NCI-H146 treated with DMSO at 0.1 percent for 48 hours (cell line): ENCODE data around the gene TMEM95.

Experiments
- DNase-seq: peaks from one replicate; lab custom pipeline; 2025; ENCODE audit not compliant: unreplicated experiment; lab: John Stamatoyannopoulos, UW

Gene TMEM95

GRCh38 chr17:7374353-7374752, 19.4 kb downstream of the TMEM95 start:
- DNase-seq, result no peak

GRCh38 chr17:7379134-7379533, 24.2 kb downstream of the TMEM95 start:
- DNase-seq, result no peak

DNA sequence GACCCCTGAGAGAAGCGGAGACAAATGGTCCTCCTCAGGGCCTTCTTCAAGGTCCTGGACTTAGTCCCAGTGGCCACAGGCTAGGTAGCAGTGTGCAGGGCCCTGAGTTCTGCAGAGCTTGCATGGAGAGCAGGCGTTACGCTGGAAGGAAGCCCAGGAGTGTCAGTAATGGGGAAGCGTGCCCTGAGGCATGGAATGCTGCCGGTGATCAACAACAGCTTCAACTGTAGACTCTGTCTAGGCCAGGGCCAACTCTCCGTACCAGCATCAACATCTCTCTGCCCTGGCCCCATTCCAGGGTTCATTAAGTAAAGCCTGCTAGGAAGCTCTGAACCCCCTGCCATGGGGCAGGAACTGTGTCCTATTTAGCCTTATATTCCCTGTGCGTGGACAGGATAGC, 25.4 kb downstream of the TMEM95 start:
- peak; percentile 35 for DNase-seq

- DNase-seq, result peak; percentile 14
Measured at GRCh38 chr17:7380855-7381683, 26.1 kb downstream of the TMEM95 start, which contains the start of gene TNK1. TSS of gene TNK1 (plus strand) at chr17:7381089. CDS start at chr17:7382927, 1,838 bp downstream.

DNA sequence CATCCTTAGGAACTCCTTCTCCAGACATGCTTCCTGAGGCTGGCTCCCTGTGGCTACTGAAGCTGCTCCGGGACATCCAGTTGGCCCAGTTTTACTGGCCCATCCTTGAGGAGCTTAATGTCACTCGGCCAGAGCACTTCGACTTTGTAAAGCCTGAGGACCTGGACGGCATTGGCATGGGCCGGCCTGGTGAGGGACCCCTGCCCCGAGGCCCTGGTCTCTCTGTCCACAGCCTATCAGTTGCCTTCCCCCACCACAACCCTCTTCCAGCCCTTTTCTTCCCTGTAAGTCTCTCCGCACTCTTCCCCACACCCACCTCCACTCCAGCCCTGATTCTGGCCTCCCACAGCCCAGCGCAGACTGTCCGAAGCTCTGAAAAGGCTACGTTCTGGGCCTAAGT, 27.9 kb downstream of the TMEM95 start:
- DNase-seq, result no peak

- DNase-seq, result no peak
Measured at GRCh38 chr17:7383371-7383741, 28.4 kb downstream of the TMEM95 start.

DNA sequence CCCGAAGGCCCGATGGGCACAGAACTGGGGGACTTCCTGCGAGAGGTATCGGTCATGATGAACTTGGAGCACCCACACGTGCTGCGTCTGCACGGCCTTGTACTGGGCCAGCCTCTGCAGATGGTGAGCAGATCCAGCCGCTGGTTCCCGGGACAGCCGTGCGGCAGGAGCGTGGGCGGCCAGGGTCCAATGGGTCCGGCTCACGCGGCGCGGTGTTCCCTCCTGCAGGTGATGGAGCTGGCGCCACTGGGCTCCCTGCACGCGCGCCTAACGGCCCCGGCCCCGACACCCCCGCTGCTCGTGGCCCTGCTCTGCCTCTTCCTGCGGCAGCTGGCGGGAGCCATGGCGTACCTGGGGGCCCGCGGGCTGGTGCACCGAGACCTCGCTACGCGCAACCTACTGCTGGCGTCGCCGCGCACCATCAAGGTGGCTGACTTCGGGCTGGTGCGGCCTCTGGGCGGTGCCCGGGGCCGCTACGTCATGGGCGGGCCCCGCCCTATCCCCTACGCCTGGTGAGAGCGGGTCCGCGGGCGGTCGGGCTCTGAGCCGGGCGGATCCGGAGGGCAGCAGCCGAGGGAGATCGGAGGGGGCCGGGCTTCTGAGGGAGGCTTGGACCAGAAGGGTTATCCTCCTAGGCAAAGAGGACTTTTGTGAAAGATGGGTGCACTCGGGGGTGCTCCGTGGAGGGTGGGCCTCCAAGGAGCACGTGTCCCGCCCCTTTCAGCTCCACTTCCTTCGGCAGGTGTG, 29.0 kb downstream of the TMEM95 start:
- DNase-seq, result peak; percentile 66

DNA sequence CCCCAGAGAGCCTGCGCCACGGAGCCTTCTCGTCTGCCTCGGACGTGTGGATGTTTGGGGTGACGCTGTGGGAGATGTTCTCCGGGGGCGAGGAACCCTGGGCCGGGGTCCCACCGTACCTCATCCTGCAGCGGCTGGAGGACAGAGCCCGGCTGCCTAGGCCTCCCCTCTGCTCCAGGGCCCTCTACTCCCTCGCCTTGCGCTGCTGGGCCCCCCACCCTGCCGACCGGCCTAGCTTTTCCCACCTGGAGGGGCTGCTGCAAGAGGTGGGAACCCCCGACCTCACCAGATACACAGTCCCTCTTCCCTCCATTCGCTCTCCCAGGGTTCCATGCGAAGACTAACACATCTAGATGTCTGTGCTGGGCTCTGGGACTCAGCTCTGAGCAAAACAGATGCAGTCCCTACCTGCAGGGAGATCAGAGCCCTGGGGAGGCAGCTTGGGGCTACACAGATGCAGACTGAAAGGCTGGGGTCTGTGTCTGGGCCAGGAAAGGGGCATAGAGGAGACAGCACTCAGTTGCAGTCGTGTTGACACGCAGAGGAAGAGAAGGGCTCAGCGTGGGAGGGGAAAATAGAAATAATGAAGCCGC, 29.6 kb downstream of the TMEM95 start:
- DNase-seq, result no peak

DNA sequence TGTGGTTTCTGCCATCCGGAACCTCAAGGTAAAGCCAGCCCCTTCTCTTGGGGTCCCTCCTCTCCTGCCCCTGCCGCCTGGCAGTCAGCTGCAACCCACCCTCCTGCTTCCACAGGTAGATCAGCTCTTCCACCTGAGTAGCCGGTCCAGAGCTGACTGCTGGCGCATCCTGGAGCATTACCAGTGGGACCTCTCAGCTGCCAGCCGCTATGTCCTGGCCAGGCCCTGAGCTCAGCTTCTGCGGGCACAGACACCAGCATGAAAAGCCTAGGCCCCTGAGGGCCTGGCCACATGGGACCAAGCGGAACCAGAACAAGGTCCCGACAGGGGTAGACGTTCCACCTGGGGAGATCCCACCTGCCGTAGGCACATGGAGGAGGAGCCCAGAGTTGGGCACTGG, 33.9 kb downstream of the TMEM95 start:
- DNase-seq, result no peak

DNA sequence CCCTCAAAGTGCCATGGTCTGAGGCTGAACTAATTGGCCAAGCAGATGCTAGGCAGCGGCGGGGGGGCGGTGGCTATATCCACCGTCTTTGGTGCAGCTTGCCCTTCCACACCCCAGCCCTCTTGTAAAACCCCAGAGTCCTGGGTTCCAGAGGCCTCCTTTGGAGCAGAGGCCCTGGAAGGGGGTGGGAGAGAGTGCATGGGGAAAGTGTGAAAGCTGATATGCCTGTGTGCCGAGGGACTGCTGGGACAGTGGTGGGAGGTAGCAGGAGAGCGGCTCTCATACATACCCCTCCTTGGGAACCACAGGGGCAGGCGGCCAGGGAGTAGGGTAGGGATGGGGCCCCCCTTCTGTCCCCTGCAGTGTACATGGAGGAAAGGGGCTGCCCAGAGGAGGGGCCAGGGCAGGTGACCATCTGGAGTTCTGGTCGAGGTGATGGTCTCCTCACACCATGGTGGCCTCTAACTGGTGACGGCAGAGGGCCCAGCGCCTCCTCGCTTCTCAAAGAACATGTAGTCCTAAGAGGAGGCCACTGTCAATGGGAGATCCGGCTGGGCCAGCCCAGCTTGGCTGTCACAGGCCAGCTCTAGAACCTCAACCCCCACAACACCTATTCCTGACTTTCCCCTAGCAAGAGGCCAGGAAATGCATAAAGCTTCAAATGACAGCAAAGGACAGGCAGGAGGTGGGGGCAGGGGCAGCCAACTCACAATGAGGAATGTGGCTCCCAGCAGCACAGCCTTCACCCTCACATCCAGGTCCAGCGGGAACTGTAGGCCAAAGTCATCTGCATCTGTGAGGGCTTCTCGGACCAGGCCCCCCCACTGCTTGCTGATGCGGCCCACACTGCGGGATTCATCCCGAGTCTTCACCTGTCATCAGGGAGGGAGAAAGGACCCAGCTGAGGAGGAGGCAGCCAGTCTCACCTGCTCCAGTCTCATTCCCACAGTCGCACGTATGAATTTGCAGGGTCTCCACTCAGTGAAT, 35.3 kb downstream of the TMEM95 start:
- no peak for DNase-seq

DNA sequence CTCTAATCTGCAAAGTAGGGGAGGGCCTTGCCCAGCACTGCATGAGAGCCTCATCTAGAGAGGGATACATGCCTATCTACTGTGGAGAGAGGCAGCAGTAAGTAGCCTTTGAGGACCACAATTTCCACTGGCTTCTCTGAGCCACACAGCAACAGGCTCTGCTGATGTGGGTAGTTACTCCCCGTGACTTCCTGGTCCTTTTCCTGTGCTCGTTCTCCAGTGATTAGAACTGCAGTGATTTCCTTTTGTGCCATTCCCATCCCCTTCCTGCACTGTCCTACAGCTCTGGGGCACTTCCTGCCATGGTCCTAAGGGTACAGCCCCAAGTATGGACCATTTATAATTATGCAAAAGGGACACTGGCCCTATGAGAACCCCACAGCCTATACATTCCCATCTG, 36.4 kb downstream of the TMEM95 start:
- DNase-seq, result no peak

- no peak for DNase-seq
Measured at GRCh38 chr17:7392696-7393612, 38.0 kb downstream of the TMEM95 start.

- peak; percentile 51 for DNase-seq
Measured at GRCh38 chr17:7393613-7394451, 38.9 kb downstream of the TMEM95 start.

- peak; percentile 85 for DNase-seq
Measured at GRCh38 chr17:7394452-7395191, 39.7 kb downstream of the TMEM95 start, which contains the start of gene PLSCR3. TSS of gene PLSCR3 (minus strand) at chr17:7394525. CDS start at chr17:7394110, 415 bp downstream.

DNA sequence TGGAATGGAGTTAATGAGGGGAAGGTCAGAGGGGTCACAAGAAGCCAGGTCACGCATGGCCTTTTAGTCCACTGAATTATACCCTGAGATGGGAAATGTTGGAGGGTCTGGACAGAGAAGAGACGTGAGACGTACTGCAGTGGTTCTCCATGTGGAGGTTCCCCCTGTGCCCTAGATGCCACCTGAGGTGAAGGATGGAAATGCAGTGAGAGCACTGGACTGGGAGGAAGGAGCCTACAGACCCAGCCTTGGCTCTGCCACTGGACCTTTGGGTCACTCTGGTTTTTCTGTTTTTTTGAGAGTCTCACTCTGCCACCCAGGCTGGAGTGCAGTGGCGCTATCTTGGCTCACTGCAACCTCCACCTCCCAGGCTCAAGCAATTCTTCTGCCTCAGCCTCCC, 41.2 kb downstream of the TMEM95 start:
- DNase-seq, result no peak

DNA sequence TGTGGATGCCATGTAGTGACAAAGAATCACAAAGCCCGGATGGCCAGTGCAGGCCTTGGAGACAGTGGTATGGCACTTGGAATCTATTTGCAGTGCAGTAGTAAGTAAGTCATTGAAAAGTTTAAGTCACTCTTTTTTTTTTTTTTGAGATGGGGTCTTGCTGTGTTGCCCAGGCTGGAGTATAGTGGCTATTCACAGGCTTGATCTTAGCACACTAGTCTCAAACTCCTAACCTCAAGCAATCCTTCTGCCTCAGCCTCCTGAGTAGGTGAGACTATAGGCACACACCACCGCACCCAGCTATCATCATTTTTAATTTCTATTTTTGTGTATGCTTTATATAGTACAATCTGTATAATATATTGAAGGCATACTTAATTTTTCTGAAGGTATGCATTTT, 43.7 kb downstream of the TMEM95 start:
- DNase-seq, result no peak

GRCh38 chr17:7403043-7403726, 48.2 kb downstream of the TMEM95 start:
- no peak for DNase-seq

DNA sequence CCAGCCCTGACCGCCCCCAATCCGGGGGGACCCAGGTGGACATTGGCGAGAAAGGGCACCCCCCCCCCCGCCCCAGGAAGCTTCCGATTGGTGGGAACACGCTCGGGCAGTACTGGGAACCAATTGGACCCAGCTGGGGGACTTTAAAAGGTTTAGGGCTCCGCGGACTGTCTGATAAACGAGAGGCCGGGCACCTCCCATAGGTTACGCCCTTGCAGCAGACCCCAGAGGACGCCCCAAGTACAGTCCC, 48.7 kb downstream of the TMEM95 start:
- DNase-seq, result peak; percentile 76
